ENCODE measurements around the gene ANKH. TPM values are rescaled to one million over a fixed set of nuclear protein-coding genes. Genes with fewer than 3 reads are reported as not detected.

ANKH gene
- total RNA-seq, 1 experiment from 2014 or later, result 81.4 TPM

DNA sequence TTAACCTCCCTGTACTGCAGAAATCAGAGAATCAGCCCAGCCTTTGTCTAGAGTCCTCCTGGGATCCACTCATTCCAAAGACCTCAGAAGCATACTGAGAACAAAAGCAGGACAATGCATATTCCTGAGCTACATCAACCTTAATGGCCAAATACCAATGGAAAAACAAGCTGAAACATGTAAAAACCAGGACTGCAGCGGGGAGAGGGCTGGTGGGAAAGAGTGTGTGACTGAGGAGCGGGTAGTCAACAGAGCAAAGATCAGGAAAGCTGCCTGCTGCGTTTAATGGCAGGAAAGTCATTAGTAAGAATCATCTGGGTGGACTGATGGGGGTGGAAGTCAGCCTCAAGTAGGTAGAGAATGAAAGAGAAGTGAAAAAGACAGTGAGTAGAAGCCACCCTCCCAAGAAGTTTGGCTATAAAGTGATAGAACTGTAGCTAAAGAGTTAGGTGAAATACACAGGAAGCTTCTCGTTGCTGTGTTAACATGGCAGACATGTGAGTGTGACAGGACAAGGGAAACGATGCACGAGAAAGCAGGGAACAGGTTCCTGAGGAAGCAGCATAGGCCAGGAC lies 119.0 kb downstream of the ANKH start:
- no peak for TF ChIP-seq EZH2 (IDR thresholded peaks at IDR 0.05; ENCODE audit: low read depth)
- TF ChIP-seq, protein P1, sequence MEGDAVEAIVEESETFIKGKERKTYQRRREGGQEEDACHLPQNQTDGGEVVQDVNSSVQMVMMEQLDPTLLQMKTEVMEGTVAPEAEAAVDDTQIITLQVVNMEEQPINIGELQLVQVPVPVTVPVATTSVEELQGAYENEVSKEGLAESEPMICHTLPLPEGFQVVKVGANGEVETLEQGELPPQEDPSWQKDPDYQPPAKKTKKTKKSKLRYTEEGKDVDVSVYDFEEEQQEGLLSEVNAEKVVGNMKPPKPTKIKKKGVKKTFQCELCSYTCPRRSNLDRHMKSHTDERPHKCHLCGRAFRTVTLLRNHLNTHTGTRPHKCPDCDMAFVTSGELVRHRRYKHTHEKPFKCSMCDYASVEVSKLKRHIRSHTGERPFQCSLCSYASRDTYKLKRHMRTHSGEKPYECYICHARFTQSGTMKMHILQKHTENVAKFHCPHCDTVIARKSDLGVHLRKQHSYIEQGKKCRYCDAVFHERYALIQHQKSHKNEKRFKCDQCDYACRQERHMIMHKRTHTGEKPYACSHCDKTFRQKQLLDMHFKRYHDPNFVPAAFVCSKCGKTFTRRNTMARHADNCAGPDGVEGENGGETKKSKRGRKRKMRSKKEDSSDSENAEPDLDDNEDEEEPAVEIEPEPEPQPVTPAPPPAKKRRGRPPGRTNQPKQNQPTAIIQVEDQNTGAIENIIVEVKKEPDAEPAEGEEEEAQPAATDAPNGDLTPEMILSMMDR (conservative IDR thresholded peaks at IDR 0.05), result no peak
- no TSS peak for BruUV-seq (replicated peaks)
- H4K20me1 ChIP-seq (ENCODE audit: insufficient read depth), result no peaks in the 10 kb centered on the region
- no peak overlapping the region for H3K4me3 ChIP-seq
- DNase-seq, result no peak
- no peaks in the 10 kb centered on the region for H3F3A ChIP-seq (ENCODE audit: insufficient read depth, low read depth)
- no peaks in the 10 kb centered on the region for H3K9me2 ChIP-seq (ENCODE audit: insufficient read depth)
- ChIA-PET POLR2A (ENCODE audit: unreplicated experiment) (no interaction called here), CTCF (no interaction called here)
- H3K9me3 ChIP-seq (ENCODE audit: insufficient read depth, low read depth), result no peaks in the 10 kb centered on the region
- no peak overlapping the region for H2AFZ ChIP-seq
- no peaks in the 10 kb centered on the region for H3K4me1 ChIP-seq (replicated peaks; ENCODE audit: insufficient read depth)
- H3K27me3 ChIP-seq (ENCODE audit: insufficient read depth, low read depth), result peaks cover 17% of the 10 kb centered on the region; the same call in 1 of the 2 replicates
- H3K79me2 ChIP-seq (ENCODE audit: low read depth), result no peaks in the 10 kb centered on the region
- intact Hi-C loops (cut with micrococcal nuclease; ENCODE audit: unreplicated experiment), result no loop called here
- H3K27ac ChIP-seq, result no peak overlapping the region
- H3K4me2 ChIP-seq, result no peak overlapping the region
- H3K36me3 ChIP-seq (ENCODE audit: low read depth), result no peaks in the 10 kb centered on the region

GRCh38 chr5:14750712-14751111 lies 120.9 kb downstream of the ANKH start:
- H3K4me3 ChIP-seq, result no peak overlapping the region
- H4K20me1 ChIP-seq (ENCODE audit: insufficient read depth), result no peaks in the 10 kb centered on the region
- H3K9me3 ChIP-seq (ENCODE audit: insufficient read depth, low read depth), result no peaks in the 10 kb centered on the region
- no peaks in the 10 kb centered on the region for H3K9me2 ChIP-seq (ENCODE audit: insufficient read depth)
- peaks cover 18% of the 10 kb centered on the region; the same call in 1 of the 2 replicates for H3K27me3 ChIP-seq (ENCODE audit: insufficient read depth, low read depth)
- no peaks in the 10 kb centered on the region for H3K79me2 ChIP-seq (ENCODE audit: low read depth)
- intact Hi-C loops (cut with micrococcal nuclease; ENCODE audit: unreplicated experiment), result no loop called here
- ChIA-PET CTCF (no interaction called here), POLR2A (ENCODE audit: unreplicated experiment) (no interaction called here)
- no peaks in the 10 kb centered on the region for H3K4me1 ChIP-seq (replicated peaks; ENCODE audit: insufficient read depth)
- TF ChIP-seq, protein P1 (conservative IDR thresholded peaks at IDR 0.05), result no peak
- TF ChIP-seq EZH2 (IDR thresholded peaks at IDR 0.05; ENCODE audit: low read depth), result no peak
- no peak overlapping the region for H3K4me2 ChIP-seq
- no peaks in the 10 kb centered on the region for H3F3A ChIP-seq (ENCODE audit: insufficient read depth, low read depth)
- DNase-seq, result no peak
- BruUV-seq (replicated peaks), result no TSS peak
- H3K27ac ChIP-seq, result no peak overlapping the region
- no peaks in the 10 kb centered on the region for H3K36me3 ChIP-seq (ENCODE audit: low read depth)
- H2AFZ ChIP-seq, result no peak overlapping the region

GRCh38 chr5:14749579-14750101 lies 121.9 kb downstream of the ANKH start:
- no peaks in the 10 kb centered on the region for H3K36me3 ChIP-seq (ENCODE audit: low read depth)
- H4K20me1 ChIP-seq (ENCODE audit: insufficient read depth), result no peaks in the 10 kb centered on the region
- no peak overlapping the region for H3K27ac ChIP-seq
- ChIA-PET CTCF (interaction anchor here (0.7 kb wide), 1 partner anchor 120 kb away, joined by 3 read pairs; no protein-coding TSS in a partner anchor), POLR2A (ENCODE audit: unreplicated experiment) (no interaction called here)
- no peaks in the 10 kb centered on the region for H3F3A ChIP-seq (ENCODE audit: insufficient read depth, low read depth)
- peaks cover 18% of the 10 kb centered on the region; the same call in 1 of the 2 replicates for H3K27me3 ChIP-seq (ENCODE audit: insufficient read depth, low read depth)
- no peak overlapping the region for H3K4me2 ChIP-seq
- no peak for TF ChIP-seq EZH2 (IDR thresholded peaks at IDR 0.05; ENCODE audit: low read depth)
- no peak overlapping the region for H2AFZ ChIP-seq
- DNase-seq, result no peak
- no TSS peak for BruUV-seq (replicated peaks)
- no peak overlapping the region for H3K4me3 ChIP-seq
- no peaks in the 10 kb centered on the region for H3K79me2 ChIP-seq (ENCODE audit: low read depth)
- intact Hi-C loops (cut with micrococcal nuclease; ENCODE audit: unreplicated experiment), result no loop called here
- no peaks in the 10 kb centered on the region for H3K9me2 ChIP-seq (ENCODE audit: insufficient read depth)
- H3K4me1 ChIP-seq (replicated peaks; ENCODE audit: insufficient read depth), result no peaks in the 10 kb centered on the region
- no peaks in the 10 kb centered on the region for H3K9me3 ChIP-seq (ENCODE audit: insufficient read depth, low read depth)
